Measurements from ENCODE around the gene BUD23. TPM values are rescaled to one million over a fixed set of nuclear protein-coding genes. Genes with fewer than 3 reads are reported as not detected.
A peak's percentile ranks its signal among the peaks of the same experiment; 100 is the strongest.
"Not testable (repeated sequence)": the region's sequence is repeated elsewhere in the genome, so short reads cannot be mapped to it uniquely, and the experiment has no call there.

The BUD23 gene
- total and polyA plus RNA-seq, 2 experiments from 2014 or later: 36.2 to 98.5 TPM

DNA sequence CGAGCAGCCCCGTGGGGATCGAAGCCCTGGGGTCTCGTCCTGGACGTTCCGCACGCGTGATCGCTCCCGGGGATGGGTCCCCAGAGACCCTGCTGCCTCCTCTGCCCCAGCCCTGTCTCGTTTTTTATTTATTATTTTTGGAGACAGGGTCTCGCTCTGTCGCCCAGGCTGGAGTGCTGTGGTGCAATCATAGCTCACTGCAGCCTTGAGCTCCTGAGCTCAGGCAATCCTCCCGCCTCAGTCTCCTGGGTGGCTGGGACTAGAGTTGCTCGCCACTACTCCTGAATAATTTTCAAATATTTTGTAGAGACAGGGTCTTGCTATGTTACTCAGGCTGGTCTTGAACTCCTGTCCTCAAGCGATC is 36.4 kb downstream of the BUD23 start:
- Histone ChIP-seq H2AFZ (peak overlapping the region; percentile 59; the same call in 1 of the 2 replicates), H3K4me1 (ENCODE audit: insufficient read depth) (peaks cover 26% of the 10 kb centered on the region)

GRCh38 chr7:73720443-73720842 is 37.0 kb downstream of the BUD23 start:
- Histone ChIP-seq H3K79me2 (ENCODE audit: insufficient read depth) (peaks cover 30% of the 10 kb centered on the region), H3K4me1 (ENCODE audit: insufficient read depth) (peaks cover 20% of the 10 kb centered on the region), H3F3A (ENCODE audit: insufficient read depth) (peaks cover 12% of the 10 kb centered on the region)
- H3K4me3 ChIP-seq; H3K27me3 ChIP-seq (replicated peaks; ENCODE audit: insufficient read depth); H3K36me3 ChIP-seq (ENCODE audit: low read depth); H2AFZ ChIP-seq; H3K9me2 ChIP-seq (ENCODE audit: insufficient read depth); H4K20me1 ChIP-seq (ENCODE audit: insufficient read depth); H3K9ac ChIP-seq; H3K4me2 ChIP-seq (ENCODE audit: unreplicated experiment); H3K9me3 ChIP-seq (ENCODE audit: low read depth); H3K27ac ChIP-seq; DNase-seq: not testable (repeated sequence)
- in situ Hi-C loops (cut with MboI): loop anchor here (10.0 kb wide), 1 partner anchor 116 kb away; no protein-coding TSS in a partner anchor
- 90 to 92% methylated on average over 9 of the region's 9 CpGs for WGBS, 2 experiments (ENCODE audit: low coverage in 1 of 2, low lambda C conversion rate in 2 of 2, missing lambda C conversion rate in 2 of 2)

More for the DNA sequence above, 36.4 kb downstream of the BUD23 start:
- Histone ChIP-seq H3K27me3 (replicated peaks; ENCODE audit: insufficient read depth) (no peaks in the 10 kb centered on the region), H3K9ac (peak overlapping the region; percentile 47), H3K4me3 (peak overlapping the region; percentile 65), H3K79me2 (ENCODE audit: insufficient read depth) (peaks cover 37% of the 10 kb centered on the region), H4K20me1 (ENCODE audit: insufficient read depth) (no peaks in the 10 kb centered on the region), H3K4me2 (ENCODE audit: unreplicated experiment) (no peak overlapping the region), H3F3A (ENCODE audit: insufficient read depth) (peaks cover 18% of the 10 kb centered on the region), H3K36me3 (ENCODE audit: low read depth) (no peaks in the 10 kb centered on the region), H3K9me3 (ENCODE audit: low read depth) (no peaks in the 10 kb centered on the region), H3K9me2 (ENCODE audit: insufficient read depth) (no peaks in the 10 kb centered on the region), H3K27ac (no peak overlapping the region)
- DNase-seq: no peak
- no peak for TF ChIP-seq EZH2phosphoT487 (IDR thresholded peaks at IDR 0.05; ENCODE audit: insufficient read depth, low read depth)
- no peak for TF ChIP-seq EZH2 (IDR thresholded peaks at IDR 0.05; ENCODE audit: insufficient read depth, poor library complexity, severe bottlenecking)
- 8 to 10% methylated on average over 10 to 16 of the region's 16 CpGs for WGBS, 2 experiments (ENCODE audit: low coverage in 1 of 2, low lambda C conversion rate in 2 of 2, missing lambda C conversion rate in 2 of 2)
- in situ Hi-C loops (cut with MboI): loop anchor here (10.0 kb wide), 1 partner anchor 115 kb away; no protein-coding TSS in a partner anchor

- DNase-seq: peak; percentile 29
- Histone ChIP-seq H3K4me1 (ENCODE audit: insufficient read depth) (peaks cover 13% of the 10 kb centered on the region), H3K27ac (no peak overlapping the region), H3K4me2 (ENCODE audit: unreplicated experiment) (no peak overlapping the region), H3K27me3 (replicated peaks; ENCODE audit: insufficient read depth) (no peaks in the 10 kb centered on the region), H3K9me3 (ENCODE audit: low read depth) (no peaks in the 10 kb centered on the region), H4K20me1 (ENCODE audit: insufficient read depth) (no peaks in the 10 kb centered on the region), H3K9ac (no peak overlapping the region), H3F3A (ENCODE audit: insufficient read depth) (peaks cover 5% of the 10 kb centered on the region), H3K79me2 (ENCODE audit: insufficient read depth) (peaks cover 25% of the 10 kb centered on the region), H3K36me3 (ENCODE audit: low read depth) (no peaks in the 10 kb centered on the region), H2AFZ (no peak overlapping the region), H3K9me2 (ENCODE audit: insufficient read depth) (no peaks in the 10 kb centered on the region), H3K4me3 (no peak overlapping the region)
- WGBS, 2 experiments (ENCODE audit: low coverage in 1 of 2, low lambda C conversion rate in 2 of 2, missing lambda C conversion rate in 2 of 2): 50 to 53% methylated on average over 3 of the region's 3 CpGs
- in situ Hi-C loops (cut with MboI): loop anchor here (10.0 kb wide), 1 partner anchor 117 kb away; no protein-coding TSS in a partner anchor
- no peak for TF ChIP-seq EZH2phosphoT487 (IDR thresholded peaks at IDR 0.05; ENCODE audit: insufficient read depth, low read depth)
- no peak for TF ChIP-seq EZH2 (IDR thresholded peaks at IDR 0.05; ENCODE audit: insufficient read depth, poor library complexity, severe bottlenecking)
Observed at GRCh38 chr7:73721377-73721817, 38.0 kb downstream of the BUD23 start.

DNA sequence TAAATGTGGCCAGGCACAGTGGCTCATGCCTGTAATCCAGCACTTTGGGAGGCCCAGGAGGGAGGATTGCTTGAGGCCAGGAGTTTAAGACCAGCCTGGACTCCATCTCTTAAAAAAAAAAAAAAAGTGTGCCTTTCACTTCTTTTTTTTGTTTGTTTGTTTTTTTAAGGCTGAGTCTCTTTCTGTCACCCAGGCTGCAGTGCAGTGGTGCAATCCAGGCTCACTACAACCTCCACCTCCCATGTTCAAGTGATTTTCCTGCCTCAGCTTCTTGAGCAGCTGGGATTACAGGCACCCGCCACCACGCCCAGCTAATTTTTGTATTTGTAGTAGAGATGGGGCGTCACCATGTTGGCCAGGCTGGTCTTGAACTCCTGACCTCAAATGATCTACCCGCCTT is 38.8 kb downstream of the BUD23 start:
- H3K79me2 ChIP-seq (ENCODE audit: insufficient read depth): peaks cover 19% of the 10 kb centered on the region
- not testable (repeated sequence) for H3K9me3 ChIP-seq (ENCODE audit: low read depth); H3F3A ChIP-seq (ENCODE audit: insufficient read depth); H3K9ac ChIP-seq; H3K4me2 ChIP-seq (ENCODE audit: unreplicated experiment); DNase-seq; H3K4me1 ChIP-seq (ENCODE audit: insufficient read depth); H3K36me3 ChIP-seq (ENCODE audit: low read depth); H2AFZ ChIP-seq; H3K4me3 ChIP-seq; H3K27ac ChIP-seq; H3K27me3 ChIP-seq (replicated peaks; ENCODE audit: insufficient read depth); H3K9me2 ChIP-seq (ENCODE audit: insufficient read depth); H4K20me1 ChIP-seq (ENCODE audit: insufficient read depth)
- 51 to 62% methylated on average over 4 of the region's 4 CpGs for WGBS, 2 experiments (ENCODE audit: low coverage in 1 of 2, low lambda C conversion rate in 2 of 2, missing lambda C conversion rate in 2 of 2)
- in situ Hi-C loops (cut with MboI): loop anchor here (10.0 kb wide), 1 partner anchor 117 kb away; no protein-coding TSS in a partner anchor

DNA sequence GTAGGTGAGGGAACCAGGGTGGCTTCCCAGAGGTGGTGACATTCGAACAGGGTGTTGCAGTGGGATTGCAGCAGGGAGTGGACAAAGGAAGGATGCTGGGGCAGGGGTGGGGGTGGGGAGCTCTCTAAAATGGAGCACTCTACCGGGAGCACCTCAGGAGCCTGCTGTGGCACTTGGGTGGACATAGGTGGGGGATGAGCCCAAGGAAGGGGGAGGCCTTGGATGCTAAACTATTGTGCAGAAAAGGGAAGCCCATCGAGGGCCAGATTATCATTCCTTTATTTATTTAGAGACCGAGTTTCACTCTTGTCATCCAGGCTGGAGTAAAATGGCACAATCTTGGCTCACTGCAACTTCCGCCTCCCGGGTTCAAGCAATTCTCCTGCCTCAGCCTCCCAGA is 39.4 kb downstream of the BUD23 start:
- H3K4me3 ChIP-seq: no peak overlapping the region
- H3K27ac ChIP-seq: no peak overlapping the region
- no peaks in the 10 kb centered on the region for H3F3A ChIP-seq (ENCODE audit: insufficient read depth)
- no peak for DNase-seq
- no peaks in the 10 kb centered on the region for H3K36me3 ChIP-seq (ENCODE audit: low read depth)
- H3K9me2 ChIP-seq (ENCODE audit: insufficient read depth): no peaks in the 10 kb centered on the region
- peaks cover 1% of the 10 kb centered on the region for H3K4me1 ChIP-seq (ENCODE audit: insufficient read depth)
- in situ Hi-C loops (cut with MboI): loop anchor here (10.0 kb wide), 1 partner anchor 118 kb away; no protein-coding TSS in a partner anchor
- H3K9me3 ChIP-seq (ENCODE audit: low read depth): no peaks in the 10 kb centered on the region
- no peaks in the 10 kb centered on the region for H4K20me1 ChIP-seq (ENCODE audit: insufficient read depth)
- peaks cover 13% of the 10 kb centered on the region for H3K79me2 ChIP-seq (ENCODE audit: insufficient read depth)
- 66 to 73% methylated on average over 5 to 6 of the region's 6 CpGs for WGBS, 2 experiments (ENCODE audit: low coverage in 1 of 2, low lambda C conversion rate in 2 of 2, missing lambda C conversion rate in 2 of 2)
- TF ChIP-seq EZH2 (IDR thresholded peaks at IDR 0.05; ENCODE audit: insufficient read depth, poor library complexity, severe bottlenecking): no peak
- TF ChIP-seq EZH2phosphoT487 (IDR thresholded peaks at IDR 0.05; ENCODE audit: insufficient read depth, low read depth): no peak
- no peak overlapping the region for H2AFZ ChIP-seq
- no peak overlapping the region for H3K4me2 ChIP-seq (ENCODE audit: unreplicated experiment)
- no peak overlapping the region for H3K9ac ChIP-seq
- no peaks in the 10 kb centered on the region for H3K27me3 ChIP-seq (replicated peaks; ENCODE audit: insufficient read depth)

Data from GM23248 (cell line).